Activated naive CD8-positive, alpha-beta T cell (primary cell): Measurements from ENCODE around the gene F12.
"Not testable (repeated sequence)": the region's sequence is repeated elsewhere in the genome, so short reads cannot be mapped to it uniquely, and the experiment has no call there.

Experiments used
- H3K27ac Mint-ChIP-seq: one replicate; pipeline ENCODE4 v1.8.0; 2021; ENCODE audit warnings: mixed read lengths
- H3K27me3 Mint-ChIP-seq: one replicate; pipeline ENCODE4 v1.8.0; 2021; ENCODE audit warnings: mixed read lengths
- H3K36me3 Mint-ChIP-seq: one replicate; pipeline ENCODE4 v1.8.0; 2021; ENCODE audit warnings: mixed read lengths
- H3K4me1 Mint-ChIP-seq: one replicate; pipeline ENCODE4 v1.8.0; 2021; ENCODE audit warnings: low read depth, mixed read lengths
- H3K4me3 Mint-ChIP-seq: one replicate; pipeline ENCODE4 v1.8.0; 2021; ENCODE audit warnings: mild to moderate bottlenecking, mixed read lengths
- H3K9me3 Mint-ChIP-seq: one replicate; pipeline ENCODE4 v1.8.0; 2021; ENCODE audit warnings: low read depth, mixed read lengths

F12 gene

GRCh38 chr5:177430140-177430951, 21.0 kb upstream of the F12 start:
- H3K27me3 Mint-ChIP-seq = no peaks in the 10 kb centered on the region
- peaks cover 68% of the 10 kb centered on the region for H3K4me1 Mint-ChIP-seq

GRCh38 chr5:177429248-177430040, 20.1 kb upstream of the F12 start:
- Mint-ChIP-seq H3K27me3 (no peaks in the 10 kb centered on the region), H3K27ac (peak overlapping the region; percentile 93), H3K4me3 (peak overlapping the region; percentile 93), H3K9me3 (no peaks in the 10 kb centered on the region), H3K4me1 (peaks cover 68% of the 10 kb centered on the region), H3K36me3 (peaks cover 5% of the 10 kb centered on the region)

More at GRCh38 chr5:177430140-177430951, 21.0 kb upstream of the F12 start:
- H3K4me3 Mint-ChIP-seq = peak overlapping the region; percentile 93
- H3K36me3 Mint-ChIP-seq = peaks cover 5% of the 10 kb centered on the region
- H3K27ac Mint-ChIP-seq = peak overlapping the region; percentile 93
- no peaks in the 10 kb centered on the region for H3K9me3 Mint-ChIP-seq

- Mint-ChIP-seq H3K9me3 (no peaks in the 10 kb centered on the region), H3K27ac (peak overlapping the region; percentile 93), H3K4me3 (peak overlapping the region; percentile 93), H3K36me3 (peaks cover 2% of the 10 kb centered on the region), H3K4me1 (peaks cover 61% of the 10 kb centered on the region), H3K27me3 (no peaks in the 10 kb centered on the region)
Observed at GRCh38 chr5:177428574-177429217, 19.3 kb upstream of the F12 start.

GRCh38 chr5:177427919-177428573, 18.7 kb upstream of the F12 start:
- H3K4me1 Mint-ChIP-seq = peaks cover 57% of the 10 kb centered on the region
- H3K27ac Mint-ChIP-seq = peak overlapping the region; percentile 93
- no peaks in the 10 kb centered on the region for H3K27me3 Mint-ChIP-seq
- peak overlapping the region; percentile 93 for H3K4me3 Mint-ChIP-seq
- H3K9me3 Mint-ChIP-seq = no peaks in the 10 kb centered on the region
- H3K36me3 Mint-ChIP-seq = peaks cover 2% of the 10 kb centered on the region

DNA sequence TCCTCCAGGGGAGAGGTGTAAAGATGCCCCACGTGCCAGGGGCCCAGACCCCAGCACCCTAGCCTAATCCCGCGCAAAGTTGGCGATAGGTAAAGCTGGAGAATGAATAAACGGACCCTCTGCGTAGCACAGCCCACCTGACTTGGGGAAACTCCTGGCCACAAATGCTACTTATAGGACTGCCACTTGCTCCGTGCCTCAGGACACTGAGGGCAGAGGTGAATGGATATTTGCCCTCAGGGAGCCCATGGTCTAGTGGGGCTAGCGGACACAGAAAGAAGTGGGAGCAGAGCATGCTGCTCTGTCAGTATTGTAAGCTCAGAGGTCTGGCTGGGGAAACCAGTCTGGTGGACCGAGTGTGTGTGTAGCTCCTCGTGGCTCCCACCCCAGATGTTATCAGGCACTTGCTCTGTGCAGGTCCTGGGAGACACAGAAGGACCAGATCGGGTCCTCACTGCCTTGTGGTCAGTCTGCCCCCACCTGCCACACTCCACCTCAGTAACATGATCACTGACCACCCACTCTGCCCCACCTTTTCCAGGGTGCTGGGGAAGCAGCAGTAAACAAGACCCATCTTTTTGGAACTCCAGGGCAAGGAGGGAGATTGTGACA, 18.0 kb upstream of the F12 start:
- Mint-ChIP-seq H3K27ac (peak overlapping the region; percentile 93), H3K9me3 (no peaks in the 10 kb centered on the region), H3K4me3 (peak overlapping the region; percentile 93), H3K36me3 (peaks cover 2% of the 10 kb centered on the region), H3K27me3 (no peaks in the 10 kb centered on the region), H3K4me1 (peaks cover 54% of the 10 kb centered on the region)

GRCh38 chr5:177426566-177427210, 17.3 kb upstream of the F12 start, which contains the start of gene GRK6:
TSS of gene GRK6 (plus strand) at chr5:177426676. CDS start at chr5:177426846, 170 bp downstream.
- H3K36me3 Mint-ChIP-seq = peaks cover 2% of the 10 kb centered on the region
- H3K4me1 Mint-ChIP-seq = peaks cover 48% of the 10 kb centered on the region
- H3K27me3 Mint-ChIP-seq = no peaks in the 10 kb centered on the region
- no peaks in the 10 kb centered on the region for H3K9me3 Mint-ChIP-seq
- H3K4me3 Mint-ChIP-seq = peak within 1 kb of the TSS; percentile 95
- H3K27ac Mint-ChIP-seq = peak within 1 kb of the TSS; percentile 98

DNA sequence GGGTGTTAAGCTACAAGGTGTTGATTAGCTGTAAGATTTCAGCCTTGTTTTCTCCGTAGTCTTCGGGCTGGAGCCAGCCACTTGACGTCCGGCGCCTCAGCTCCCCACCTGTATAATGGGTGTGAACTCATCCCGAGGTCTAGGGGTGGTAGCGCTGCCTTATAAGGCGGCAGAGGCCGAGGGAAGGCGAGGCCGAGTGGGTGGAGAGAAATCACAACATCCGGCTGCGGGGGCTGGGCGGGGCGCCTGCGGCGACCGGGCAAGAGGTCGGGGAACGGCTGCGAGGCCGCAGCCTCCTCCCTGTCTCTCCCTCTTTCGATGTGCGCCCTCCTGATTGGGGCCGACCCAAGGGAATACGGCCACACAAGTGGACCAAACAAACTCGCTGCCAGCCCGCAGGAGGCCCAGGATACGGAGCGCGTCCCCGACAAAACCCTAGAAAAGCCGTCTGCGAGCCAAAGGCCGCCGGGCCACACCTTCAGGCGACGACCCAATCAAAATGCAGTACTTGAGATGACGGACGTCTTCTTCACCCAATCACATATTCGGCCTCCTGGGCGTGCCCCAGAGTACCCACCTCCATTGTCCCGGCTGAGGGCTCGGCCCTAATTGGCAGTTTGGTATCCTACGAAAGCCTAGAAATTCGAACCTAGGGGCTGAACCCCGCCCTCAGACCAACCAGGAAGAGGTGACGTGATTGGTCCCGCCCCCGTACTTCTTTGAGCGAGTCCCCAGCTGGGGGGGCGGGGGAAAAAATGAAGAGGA, 16.6 kb upstream of the F12 start:
- H3K4me3 Mint-ChIP-seq = peak overlapping the region; percentile 95
- no peaks in the 10 kb centered on the region for H3K9me3 Mint-ChIP-seq
- peak overlapping the region; percentile 98 for H3K27ac Mint-ChIP-seq
- peaks cover 43% of the 10 kb centered on the region for H3K4me1 Mint-ChIP-seq
- H3K27me3 Mint-ChIP-seq = no peaks in the 10 kb centered on the region
- H3K36me3 Mint-ChIP-seq = peaks cover 2% of the 10 kb centered on the region

- H3K4me1 Mint-ChIP-seq = peaks cover 36% of the 10 kb centered on the region
- H3K27ac Mint-ChIP-seq = peak overlapping the region; percentile 98
- H3K36me3 Mint-ChIP-seq = peaks cover 2% of the 10 kb centered on the region
- no peaks in the 10 kb centered on the region for H3K9me3 Mint-ChIP-seq
- peak overlapping the region; percentile 95 for H3K4me3 Mint-ChIP-seq
- no peaks in the 10 kb centered on the region for H3K27me3 Mint-ChIP-seq
Observed at GRCh38 chr5:177425196-177425800, 15.9 kb upstream of the F12 start.

- Mint-ChIP-seq H3K27ac (no peak overlapping the region), H3K27me3 (no peaks in the 10 kb centered on the region), H3K36me3 (no peaks in the 10 kb centered on the region), H3K9me3 (no peaks in the 10 kb centered on the region), H3K4me1 (peaks cover 20% of the 10 kb centered on the region), H3K4me3 (no peak overlapping the region)
Observed at GRCh38 chr5:177423671-177424070, 14.3 kb upstream of the F12 start.

DNA sequence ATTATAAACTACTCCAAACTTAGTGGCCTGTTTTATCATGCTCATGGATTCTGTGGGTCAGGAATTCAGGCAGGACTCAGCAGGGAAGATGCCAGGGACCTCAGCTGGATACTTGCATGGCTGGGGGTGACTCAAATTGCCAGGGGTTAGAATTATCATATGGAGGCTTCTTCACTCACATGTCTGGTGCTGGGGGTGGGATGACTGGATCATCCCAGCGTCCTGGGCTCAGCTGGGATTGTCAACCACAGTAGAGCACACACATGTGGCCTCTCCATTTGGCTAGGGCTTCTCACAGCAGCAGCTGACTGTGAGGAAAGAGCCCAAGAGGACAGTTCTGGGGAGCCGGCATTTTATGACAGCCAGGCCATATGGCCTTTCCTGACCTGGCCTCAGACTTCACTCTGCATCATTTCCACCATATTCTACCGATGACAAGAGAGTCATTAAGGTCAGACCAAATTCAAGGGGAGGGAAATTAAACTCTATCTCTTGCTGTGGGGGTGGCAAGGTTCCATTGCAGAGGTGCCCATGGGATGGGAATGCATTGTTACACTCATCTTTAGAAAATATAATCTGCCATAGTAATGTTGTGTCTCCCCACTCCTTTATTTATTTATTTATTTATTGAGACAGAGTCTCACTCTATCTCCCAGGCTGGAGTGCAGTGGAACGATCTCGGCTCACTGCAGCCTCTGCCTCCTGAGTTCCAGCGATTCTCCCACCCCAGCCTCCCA, 11.9 kb upstream of the F12 start:
- no peaks in the 10 kb centered on the region for H3K27me3 Mint-ChIP-seq
- no peak overlapping the region for H3K27ac Mint-ChIP-seq
- no peaks in the 10 kb centered on the region for H3K9me3 Mint-ChIP-seq
- H3K36me3 Mint-ChIP-seq = no peaks in the 10 kb centered on the region
- H3K4me1 Mint-ChIP-seq = peaks cover 13% of the 10 kb centered on the region
- H3K4me3 Mint-ChIP-seq = no peak overlapping the region

DNA sequence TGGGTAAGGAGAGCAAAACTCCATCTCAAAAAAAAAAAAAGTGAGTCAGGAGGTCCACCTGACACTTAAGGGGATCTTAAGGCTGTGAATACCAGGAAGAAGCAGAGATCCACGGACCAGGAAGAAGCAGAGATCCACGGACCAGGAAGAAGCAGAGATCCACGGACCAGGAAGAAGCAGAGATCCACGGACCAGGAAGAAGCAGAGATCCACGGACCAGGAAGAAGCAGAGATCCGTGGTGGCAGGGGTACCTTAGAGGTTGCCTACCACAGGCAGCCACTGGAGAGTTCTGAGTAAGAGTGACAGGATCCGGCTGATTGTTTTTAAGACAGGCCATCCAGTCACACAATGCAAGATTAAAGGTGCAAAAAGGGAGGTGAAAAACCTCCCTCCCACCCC, 11.1 kb upstream of the F12 start:
- H3K27me3 Mint-ChIP-seq, H3K36me3 Mint-ChIP-seq, H3K9me3 Mint-ChIP-seq, H3K4me3 Mint-ChIP-seq, H3K27ac Mint-ChIP-seq: not testable (repeated sequence)
- peaks cover 11% of the 10 kb centered on the region for H3K4me1 Mint-ChIP-seq

DNA sequence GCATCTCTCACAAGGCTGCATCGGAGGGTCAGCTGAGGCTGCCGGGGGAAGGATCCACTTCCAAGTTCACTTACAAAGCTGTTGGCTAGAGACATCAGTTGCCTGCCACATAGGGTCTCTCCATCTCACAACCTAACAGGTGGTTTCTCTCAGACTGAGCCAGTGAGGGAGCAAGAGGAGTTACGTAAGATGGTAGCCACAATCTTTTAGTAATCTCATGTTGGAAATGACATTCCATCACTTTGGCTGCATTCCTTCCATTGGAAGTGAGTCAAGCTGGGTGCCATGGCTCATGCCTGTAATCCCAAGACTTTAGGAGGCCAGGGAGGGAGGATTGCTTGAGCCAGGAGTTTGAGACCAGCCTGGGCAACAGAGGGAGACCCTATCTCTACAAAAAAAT, 9.7 kb upstream of the F12 start:
- Mint-ChIP-seq H3K27ac (no peak overlapping the region), H3K27me3 (no peaks in the 10 kb centered on the region), H3K4me3 (no peak overlapping the region), H3K9me3 (no peaks in the 10 kb centered on the region), H3K36me3 (no peaks in the 10 kb centered on the region), H3K4me1 (peaks cover 10% of the 10 kb centered on the region)
